Measurements from ENCODE around the gene BIRC5. TPM values are rescaled to one million over a fixed set of nuclear protein-coding genes. Genes with fewer than 3 reads are reported as not detected.

BIRC5 gene
- total RNA-seq, 1 donor from 2014 or later: 11.0 TPM

GRCh38 chr17:78255029-78255656 lies 41.1 kb downstream of the BIRC5 start:
- peaks cover 0 to 6% (median under 1%) of the 10 kb centered on the region in 3 donors for H3K27me3 ChIP-seq (ENCODE audit: control insufficient read depth in 3 of 3, insufficient read depth in 3 of 3, low read length in 3 of 3)
- no peak overlapping the region for H3K4me3 ChIP-seq (ENCODE audit: low read length in 3 of 3)
- no peak overlapping the region for H3K9ac ChIP-seq (ENCODE audit: low read depth in 1 of 3, low read length in 3 of 3)
- no peak overlapping the region for H3K27ac ChIP-seq (ENCODE audit: low read depth, low read length)
- no peaks in the 10 kb centered on the region for H3K36me3 ChIP-seq (ENCODE audit: control insufficient read depth in 3 of 3, insufficient read depth in 3 of 3, low read length in 3 of 3)
- peaks cover 21 to 32% (median 22%) of the 10 kb centered on the region in 3 donors for H3K4me1 ChIP-seq (ENCODE audit: control insufficient read depth in 3 of 3, insufficient read depth in 3 of 3, low read length in 3 of 3)
- H3K9me3 ChIP-seq (ENCODE audit: control insufficient read depth in 3 of 3, low read length in 3 of 3): no peaks in the 10 kb centered on the region

GRCh38 chr17:78255953-78256706 lies 42.1 kb downstream of the BIRC5 start:
- H3K36me3 ChIP-seq (ENCODE audit: control insufficient read depth in 3 of 3, insufficient read depth in 3 of 3, low read length in 3 of 3): no peaks in the 10 kb centered on the region
- H3K27ac ChIP-seq (ENCODE audit: low read depth, low read length): no peak overlapping the region
- peaks cover 0 to 6% (median 0%) of the 10 kb centered on the region in 3 donors for H3K27me3 ChIP-seq (ENCODE audit: control insufficient read depth in 3 of 3, insufficient read depth in 3 of 3, low read length in 3 of 3)
- no peak overlapping the region for H3K4me3 ChIP-seq (ENCODE audit: low read length in 3 of 3)
- no peaks in the 10 kb centered on the region for H3K9me3 ChIP-seq (ENCODE audit: control insufficient read depth in 3 of 3, low read length in 3 of 3)
- no peak overlapping the region for H3K9ac ChIP-seq (ENCODE audit: low read depth in 1 of 3, low read length in 3 of 3)
- H3K4me1 ChIP-seq (ENCODE audit: control insufficient read depth in 3 of 3, insufficient read depth in 3 of 3, low read length in 3 of 3): peaks cover 16 to 22% (median 16%) of the 10 kb centered on the region in 3 donors

- Histone ChIP-seq H3K4me1 (ENCODE audit: control insufficient read depth in 3 of 3, insufficient read depth in 3 of 3, low read length in 3 of 3) (peaks cover 12 to 17% (median 13%) of the 10 kb centered on the region in 3 donors), H3K27ac (ENCODE audit: low read depth, low read length) (no peak overlapping the region), H3K9ac (ENCODE audit: low read depth in 1 of 3, low read length in 3 of 3) (no peak overlapping the region), H3K36me3 (ENCODE audit: control insufficient read depth in 3 of 3, insufficient read depth in 3 of 3, low read length in 3 of 3) (no peaks in the 10 kb centered on the region), H3K27me3 (ENCODE audit: control insufficient read depth in 3 of 3, insufficient read depth in 3 of 3, low read length in 3 of 3) (peaks cover 0 to 6% (median 0%) of the 10 kb centered on the region in 3 donors), H3K9me3 (ENCODE audit: control insufficient read depth in 3 of 3, low read length in 3 of 3) (no peaks in the 10 kb centered on the region), H3K4me3 (ENCODE audit: low read length in 3 of 3) (no peak overlapping the region)
Observed at GRCh38 chr17:78256707-78257591, 42.9 kb downstream of the BIRC5 start.

GRCh38 chr17:78257810-78258322 lies 43.8 kb downstream of the BIRC5 start:
- Histone ChIP-seq H3K27ac (ENCODE audit: low read depth, low read length) (peak overlapping the region; percentile 68), H3K4me1 (ENCODE audit: control insufficient read depth in 3 of 3, insufficient read depth in 3 of 3, low read length in 3 of 3) (peaks cover 13 to 15% (median 13%) of the 10 kb centered on the region in 3 donors), H3K4me3 (ENCODE audit: low read length in 3 of 3) (no peak overlapping the region), H3K27me3 (ENCODE audit: control insufficient read depth in 3 of 3, insufficient read depth in 3 of 3, low read length in 3 of 3) (peaks cover 0 to 6% (median 0%) of the 10 kb centered on the region in 3 donors), H3K9ac (ENCODE audit: low read depth in 1 of 3, low read length in 3 of 3) (peak overlapping the region in 1 of 3 donors; percentile 23), H3K36me3 (ENCODE audit: control insufficient read depth in 3 of 3, insufficient read depth in 3 of 3, low read length in 3 of 3) (no peaks in the 10 kb centered on the region), H3K9me3 (ENCODE audit: control insufficient read depth in 3 of 3, low read length in 3 of 3) (no peaks in the 10 kb centered on the region)

GRCh38 chr17:78258323-78259191 lies 44.5 kb downstream of the BIRC5 start:
- Histone ChIP-seq H3K9ac (ENCODE audit: low read depth in 1 of 3, low read length in 3 of 3) (peak overlapping the region in 1 of 3 donors; percentile 23), H3K4me3 (ENCODE audit: low read length in 3 of 3) (no peak overlapping the region), H3K27me3 (ENCODE audit: control insufficient read depth in 3 of 3, insufficient read depth in 3 of 3, low read length in 3 of 3) (peaks cover 0 to 6% (median 0%) of the 10 kb centered on the region in 3 donors), H3K9me3 (ENCODE audit: control insufficient read depth in 3 of 3, low read length in 3 of 3) (no peaks in the 10 kb centered on the region), H3K36me3 (ENCODE audit: control insufficient read depth in 3 of 3, insufficient read depth in 3 of 3, low read length in 3 of 3) (no peaks in the 10 kb centered on the region), H3K4me1 (ENCODE audit: control insufficient read depth in 3 of 3, insufficient read depth in 3 of 3, low read length in 3 of 3) (peaks cover 16 to 17% (median 16%) of the 10 kb centered on the region in 3 donors), H3K27ac (ENCODE audit: low read depth, low read length) (peak overlapping the region; percentile 68)

- Histone ChIP-seq H3K4me1 (ENCODE audit: control insufficient read depth in 3 of 3, insufficient read depth in 3 of 3, low read length in 3 of 3) (peaks cover 11 to 16% (median 14%) of the 10 kb centered on the region in 3 donors), H3K27ac (ENCODE audit: low read depth, low read length) (no peak overlapping the region), H3K9ac (ENCODE audit: low read depth in 1 of 3, low read length in 3 of 3) (no peak overlapping the region), H3K9me3 (ENCODE audit: control insufficient read depth in 3 of 3, low read length in 3 of 3) (no peaks in the 10 kb centered on the region), H3K36me3 (ENCODE audit: control insufficient read depth in 3 of 3, insufficient read depth in 3 of 3, low read length in 3 of 3) (no peaks in the 10 kb centered on the region), H3K27me3 (ENCODE audit: control insufficient read depth in 3 of 3, insufficient read depth in 3 of 3, low read length in 3 of 3) (peaks cover 0 to 6% (median 0%) of the 10 kb centered on the region in 3 donors), H3K4me3 (ENCODE audit: low read length in 3 of 3) (no peak overlapping the region)
Observed at GRCh38 chr17:78259192-78259554, 45.1 kb downstream of the BIRC5 start.

- H3K4me3 ChIP-seq (ENCODE audit: low read length in 3 of 3): no peak overlapping the region
Observed at GRCh38 chr17:78263063-78263735, 49.1 kb downstream of the BIRC5 start.

GRCh38 chr17:78263736-78264340 lies 49.8 kb downstream of the BIRC5 start:
- Histone ChIP-seq H3K4me1 (ENCODE audit: control insufficient read depth in 3 of 3, insufficient read depth in 3 of 3, low read length in 3 of 3) (peaks cover 15 to 24% (median 19%) of the 10 kb centered on the region in 3 donors), H3K27ac (ENCODE audit: low read depth, low read length) (peak overlapping the region; percentile 36), H3K9me3 (ENCODE audit: control insufficient read depth in 3 of 3, low read length in 3 of 3) (no peaks in the 10 kb centered on the region)

More at GRCh38 chr17:78263063-78263735, 49.1 kb downstream of the BIRC5 start:
- Histone ChIP-seq H3K9ac (ENCODE audit: low read depth in 1 of 3, low read length in 3 of 3) (peak overlapping the region in 2 of 3 donors; percentile 30 to 45), H3K27ac (ENCODE audit: low read depth, low read length) (peak overlapping the region; percentile 36), H3K4me1 (ENCODE audit: control insufficient read depth in 3 of 3, insufficient read depth in 3 of 3, low read length in 3 of 3) (peaks cover 17 to 26% (median 21%) of the 10 kb centered on the region in 3 donors), H3K27me3 (ENCODE audit: control insufficient read depth in 3 of 3, insufficient read depth in 3 of 3, low read length in 3 of 3) (peaks cover 0 to 3% (median 0%) of the 10 kb centered on the region in 3 donors), H3K9me3 (ENCODE audit: control insufficient read depth in 3 of 3, low read length in 3 of 3) (no peaks in the 10 kb centered on the region), H3K36me3 (ENCODE audit: control insufficient read depth in 3 of 3, insufficient read depth in 3 of 3, low read length in 3 of 3) (no peaks in the 10 kb centered on the region)

More at GRCh38 chr17:78263736-78264340, 49.8 kb downstream of the BIRC5 start:
- H3K36me3 ChIP-seq (ENCODE audit: control insufficient read depth in 3 of 3, insufficient read depth in 3 of 3, low read length in 3 of 3): no peaks in the 10 kb centered on the region
- H3K9ac ChIP-seq (ENCODE audit: low read depth in 1 of 3, low read length in 3 of 3): no peak overlapping the region
- no peak overlapping the region for H3K4me3 ChIP-seq (ENCODE audit: low read length in 3 of 3)
- H3K27me3 ChIP-seq (ENCODE audit: control insufficient read depth in 3 of 3, insufficient read depth in 3 of 3, low read length in 3 of 3): no peaks in the 10 kb centered on the region
